ENCODE data around the gene ME1. TPM values are rescaled to one million over a fixed set of nuclear protein-coding genes. Genes with fewer than 3 reads are reported as not detected.

ME1 gene
- total RNA-seq, 1 experiment from 2014 or later: 5.3 TPM

- TF ChIP-seq, protein P1, sequence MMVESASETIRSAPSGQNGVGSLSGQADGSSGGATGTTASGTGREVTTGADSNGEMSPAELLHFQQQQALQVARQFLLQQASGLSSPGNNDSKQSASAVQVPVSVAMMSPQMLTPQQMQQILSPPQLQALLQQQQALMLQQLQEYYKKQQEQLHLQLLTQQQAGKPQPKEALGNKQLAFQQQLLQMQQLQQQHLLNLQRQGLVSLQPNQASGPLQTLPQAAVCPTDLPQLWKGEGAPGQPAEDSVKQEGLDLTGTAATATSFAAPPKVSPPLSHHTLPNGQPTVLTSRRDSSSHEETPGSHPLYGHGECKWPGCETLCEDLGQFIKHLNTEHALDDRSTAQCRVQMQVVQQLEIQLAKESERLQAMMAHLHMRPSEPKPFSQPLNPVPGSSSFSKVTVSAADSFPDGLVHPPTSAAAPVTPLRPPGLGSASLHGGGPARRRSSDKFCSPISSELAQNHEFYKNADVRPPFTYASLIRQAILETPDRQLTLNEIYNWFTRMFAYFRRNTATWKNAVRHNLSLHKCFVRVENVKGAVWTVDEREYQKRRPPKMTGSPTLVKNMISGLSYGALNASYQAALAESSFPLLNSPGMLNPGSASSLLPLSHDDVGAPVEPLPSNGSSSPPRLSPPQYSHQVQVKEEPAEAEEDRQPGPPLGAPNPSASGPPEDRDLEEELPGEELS (CRISPR knock-in tag; IDR thresholded peaks at IDR 0.05): no peak
- no peak for TF ChIP-seq ZNF317 (CRISPR knock-in tag; IDR thresholded peaks at IDR 0.05; ENCODE audit: borderline replicate concordance, low read depth)
- no peak for TF ChIP-seq E2F5 (CRISPR knock-in tag; IDR thresholded peaks at IDR 0.05)
- TF ChIP-seq SMAD4 (CRISPR knock-in tag; IDR thresholded peaks at IDR 0.05): no peak
These were observed 116.2 kb downstream of the ME1 start (continued) for GRCh38 chr6:83314693-83315092.

DNA sequence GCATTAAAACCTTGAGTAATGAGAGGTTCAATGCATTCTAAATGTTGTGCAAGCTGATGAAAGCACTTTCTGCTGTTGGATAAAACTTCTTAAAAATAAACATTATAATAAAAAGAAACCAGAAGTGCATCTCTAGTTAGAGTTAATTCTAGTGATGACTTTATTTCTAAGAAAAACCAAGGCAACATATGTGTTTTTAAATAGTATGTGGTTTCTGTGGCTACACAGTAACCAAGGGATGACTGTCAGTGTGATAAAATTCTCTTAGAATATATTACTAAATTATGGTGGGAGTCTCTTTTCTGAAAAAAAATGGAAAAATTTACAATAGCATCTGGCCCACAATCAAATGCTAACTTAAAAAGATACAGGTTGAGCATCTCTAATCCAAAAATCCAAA, 117.0 kb downstream of the ME1 start:
- no peaks in the 10 kb centered on the region for H3K27me3 Mint-ChIP-seq (ENCODE audit: low read depth)
- no peak overlapping the region for H3K4me3 Mint-ChIP-seq
- ChIA-PET CTCF (no interaction called here), POLR2A (no interaction called here)
- H3K36me3 Mint-ChIP-seq: no peaks in the 10 kb centered on the region
- ATAC-seq (no peak), DNase-seq (ENCODE audit: low spot score) (no peak)
- no peak overlapping the region for H3K27ac Mint-ChIP-seq
- 0 out of 2 replicates have a peak, but pooled peaks cover 4% of the 10 kb centered on the region for H3K4me1 Mint-ChIP-seq
- H3K9me3 Mint-ChIP-seq: no peaks in the 10 kb centered on the region
- no peak for TF ChIP-seq ZNF232 (CRISPR knock-in tag; IDR thresholded peaks at IDR 0.05)
- no peak for TF ChIP-seq NFE2L1 (CRISPR knock-in tag; IDR thresholded peaks at IDR 0.05)
- TF ChIP-seq, protein P2, sequence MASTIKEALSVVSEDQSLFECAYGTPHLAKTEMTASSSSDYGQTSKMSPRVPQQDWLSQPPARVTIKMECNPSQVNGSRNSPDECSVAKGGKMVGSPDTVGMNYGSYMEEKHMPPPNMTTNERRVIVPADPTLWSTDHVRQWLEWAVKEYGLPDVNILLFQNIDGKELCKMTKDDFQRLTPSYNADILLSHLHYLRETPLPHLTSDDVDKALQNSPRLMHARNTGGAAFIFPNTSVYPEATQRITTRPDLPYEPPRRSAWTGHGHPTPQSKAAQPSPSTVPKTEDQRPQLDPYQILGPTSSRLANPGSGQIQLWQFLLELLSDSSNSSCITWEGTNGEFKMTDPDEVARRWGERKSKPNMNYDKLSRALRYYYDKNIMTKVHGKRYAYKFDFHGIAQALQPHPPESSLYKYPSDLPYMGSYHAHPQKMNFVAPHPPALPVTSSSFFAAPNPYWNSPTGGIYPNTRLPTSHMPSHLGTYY (CRISPR knock-in tag; IDR thresholded peaks at IDR 0.05): no peak
- TF ChIP-seq SMAD4 (CRISPR knock-in tag; IDR thresholded peaks at IDR 0.05): no peak
- no peak for TF ChIP-seq ZNF219 (CRISPR knock-in tag; IDR thresholded peaks at IDR 0.05; ENCODE audit: borderline replicate concordance)
- TF ChIP-seq, protein P3, sequence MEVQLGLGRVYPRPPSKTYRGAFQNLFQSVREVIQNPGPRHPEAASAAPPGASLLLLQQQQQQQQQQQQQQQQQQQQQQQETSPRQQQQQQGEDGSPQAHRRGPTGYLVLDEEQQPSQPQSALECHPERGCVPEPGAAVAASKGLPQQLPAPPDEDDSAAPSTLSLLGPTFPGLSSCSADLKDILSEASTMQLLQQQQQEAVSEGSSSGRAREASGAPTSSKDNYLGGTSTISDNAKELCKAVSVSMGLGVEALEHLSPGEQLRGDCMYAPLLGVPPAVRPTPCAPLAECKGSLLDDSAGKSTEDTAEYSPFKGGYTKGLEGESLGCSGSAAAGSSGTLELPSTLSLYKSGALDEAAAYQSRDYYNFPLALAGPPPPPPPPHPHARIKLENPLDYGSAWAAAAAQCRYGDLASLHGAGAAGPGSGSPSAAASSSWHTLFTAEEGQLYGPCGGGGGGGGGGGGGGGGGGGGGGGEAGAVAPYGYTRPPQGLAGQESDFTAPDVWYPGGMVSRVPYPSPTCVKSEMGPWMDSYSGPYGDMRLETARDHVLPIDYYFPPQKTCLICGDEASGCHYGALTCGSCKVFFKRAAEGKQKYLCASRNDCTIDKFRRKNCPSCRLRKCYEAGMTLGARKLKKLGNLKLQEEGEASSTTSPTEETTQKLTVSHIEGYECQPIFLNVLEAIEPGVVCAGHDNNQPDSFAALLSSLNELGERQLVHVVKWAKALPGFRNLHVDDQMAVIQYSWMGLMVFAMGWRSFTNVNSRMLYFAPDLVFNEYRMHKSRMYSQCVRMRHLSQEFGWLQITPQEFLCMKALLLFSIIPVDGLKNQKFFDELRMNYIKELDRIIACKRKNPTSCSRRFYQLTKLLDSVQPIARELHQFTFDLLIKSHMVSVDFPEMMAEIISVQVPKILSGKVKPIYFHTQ (CRISPR knock-in tag; IDR thresholded peaks at IDR 0.05): no peak
- TF ChIP-seq ZNF121 (CRISPR knock-in tag; IDR thresholded peaks at IDR 0.05): no peak
- no peak for TF ChIP-seq OVOL2 (CRISPR knock-in tag; IDR thresholded peaks at IDR 0.05; ENCODE audit: borderline replicate concordance)
- no peak for TF ChIP-seq ZNF416 (CRISPR knock-in tag; IDR thresholded peaks at IDR 0.05)
- TF ChIP-seq, protein P4, sequence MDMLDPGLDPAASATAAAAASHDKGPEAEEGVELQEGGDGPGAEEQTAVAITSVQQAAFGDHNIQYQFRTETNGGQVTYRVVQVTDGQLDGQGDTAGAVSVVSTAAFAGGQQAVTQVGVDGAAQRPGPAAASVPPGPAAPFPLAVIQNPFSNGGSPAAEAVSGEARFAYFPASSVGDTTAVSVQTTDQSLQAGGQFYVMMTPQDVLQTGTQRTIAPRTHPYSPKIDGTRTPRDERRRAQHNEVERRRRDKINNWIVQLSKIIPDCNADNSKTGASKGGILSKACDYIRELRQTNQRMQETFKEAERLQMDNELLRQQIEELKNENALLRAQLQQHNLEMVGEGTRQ (CRISPR knock-in tag; IDR thresholded peaks at IDR 0.05): no peak
- no peak for TF ChIP-seq TP53 (CRISPR knock-in tag; IDR thresholded peaks at IDR 0.05)

GRCh38 chr6:83311231-83311630, 119.6 kb downstream of the ME1 start:
- no peak for TF ChIP-seq NFE2L1 (CRISPR knock-in tag; IDR thresholded peaks at IDR 0.05)
- no peak for TF ChIP-seq SMAD3 (CRISPR knock-in tag; IDR thresholded peaks at IDR 0.05; ENCODE audit: borderline replicate concordance)
- no peak for TF ChIP-seq ELF4 (CRISPR knock-in tag; IDR thresholded peaks at IDR 0.05; ENCODE audit: low read depth)
- TF ChIP-seq CBFB (CRISPR knock-in tag; IDR thresholded peaks at IDR 0.05; ENCODE audit: low read depth): no peak
- no peak for TF ChIP-seq ZNF232 (CRISPR knock-in tag; IDR thresholded peaks at IDR 0.05)
- H3K27ac Mint-ChIP-seq: no peak overlapping the region

More at GRCh38 chr6:83311231-83311630, 119.6 kb downstream of the ME1 start:
- H3K36me3 Mint-ChIP-seq: no peaks in the 10 kb centered on the region
- DNase-seq (ENCODE audit: low spot score): no peak
- H3K4me3 Mint-ChIP-seq: no peak overlapping the region
- no peaks in the 10 kb centered on the region for H3K27me3 Mint-ChIP-seq (ENCODE audit: low read depth)
- no peaks in the 10 kb centered on the region for H3K9me3 Mint-ChIP-seq
- no peak for ATAC-seq
- ChIA-PET CTCF (no interaction called here), POLR2A (no interaction called here)
- peaks cover 6% of the 10 kb centered on the region; the same call in 1 of the 2 replicates for H3K4me1 Mint-ChIP-seq
